Upper lobe of left lung (tissue), 4 donors: ENCODE measurements around the gene FRMD3.

Source experiments
- POLR2A ChIP-seq, 4 donors: fragments of 450-650 bp; IDR thresholded peaks; one replicate each; pipeline ENCODE4 v1.5.1; 2016 to 2017; ENCODE audit warnings: antibody characterized with exemption in 4 of 4, mild to moderate bottlenecking in 2 of 4
- POLR2AphosphoS5 ChIP-seq, 2 donors: sonication (generic); formaldehyde crosslinking; IDR thresholded peaks; one replicate each; pipeline ENCODE4 v1.5.1; 2017; ENCODE audit warnings: antibody characterized with exemption in 2 of 2

GRCh38 chr9:83198371-83198770 is 339.8 kb downstream of the FRMD3 start:
- no peak for TF ChIP-seq POLR2A (IDR thresholded peaks at IDR 0.05)
- TF ChIP-seq POLR2AphosphoS5 (IDR thresholded peaks at IDR 0.05): no peak
